ENCODE measurements around the gene CHMP1A.
A peak's percentile ranks its signal among the peaks of the same experiment; 100 is the strongest.
"Not testable (repeated sequence)": the region's sequence is repeated elsewhere in the genome, so short reads cannot be mapped to it uniquely, and the experiment has no call there.

Gene CHMP1A

DNA sequence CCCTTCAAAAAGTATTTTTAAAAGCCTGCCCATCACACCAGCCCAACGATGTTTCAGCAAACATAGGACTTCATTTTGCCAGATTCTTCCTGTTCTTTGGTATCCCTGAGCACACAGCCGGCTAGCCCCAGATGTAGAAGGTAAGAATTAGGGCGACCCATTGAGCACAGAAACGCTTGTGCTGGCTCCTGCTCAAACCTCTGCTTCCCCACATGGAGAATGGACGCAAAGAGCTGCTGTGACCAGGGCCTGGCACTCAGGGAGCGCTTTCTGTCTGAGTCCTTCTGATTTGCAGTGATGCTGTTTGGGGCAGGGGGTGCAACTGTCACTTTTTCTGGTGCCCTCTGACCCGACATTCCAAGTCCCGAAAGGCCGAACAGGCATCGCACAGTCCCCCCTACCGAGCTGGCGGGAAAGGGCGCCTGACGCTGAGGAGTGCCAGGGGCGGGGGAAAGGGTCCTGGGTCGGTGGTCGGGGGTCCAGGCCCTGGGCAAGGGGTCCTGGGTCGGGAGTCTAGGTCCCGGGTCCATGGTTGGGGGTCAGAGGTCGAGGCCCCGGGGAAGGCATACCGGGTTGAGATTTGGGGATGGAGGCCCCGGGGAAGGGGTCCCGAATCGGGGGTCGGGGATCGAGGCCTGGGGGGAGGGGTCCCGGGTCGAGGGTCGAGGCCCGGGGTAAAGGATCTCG lies 930 bp downstream of the CHMP1A start:
- TF ChIP-seq GATA1 (IDR thresholded peaks at IDR 0.05; ENCODE audit: low read depth, low read length) (no peak), POLR2A (IDR thresholded peaks at IDR 0.05; ENCODE audit: low read length) (no peak)
- DNase-seq, result no peak

DNA sequence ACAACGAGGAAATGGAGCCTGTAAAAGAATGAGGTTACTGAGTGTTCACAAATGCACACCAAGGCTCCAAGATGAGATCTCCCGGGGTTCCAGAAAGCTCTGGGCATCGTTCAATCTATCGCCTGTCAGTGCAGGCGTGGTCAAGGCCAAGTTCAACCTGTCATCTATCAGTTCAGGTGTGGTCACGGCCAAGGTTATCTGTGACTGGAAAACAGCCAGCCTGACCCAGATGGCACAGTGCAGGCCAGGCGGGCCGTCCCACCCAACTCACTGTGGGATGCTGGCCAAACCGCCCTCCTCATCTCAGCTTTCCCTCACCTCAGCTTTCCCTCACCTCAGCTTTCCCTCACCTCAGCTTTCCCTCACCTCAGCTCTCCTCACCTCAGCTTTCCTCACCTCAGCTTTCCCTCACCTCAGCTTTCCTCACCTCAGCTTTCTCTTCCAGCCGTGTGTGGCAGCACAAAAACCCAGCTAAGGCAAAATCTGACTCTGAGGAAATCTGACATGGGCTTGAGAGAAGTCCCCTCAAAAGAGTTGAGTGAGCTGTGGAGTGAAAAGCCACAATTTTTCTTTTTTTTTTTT lies 2.4 kb downstream of the CHMP1A start:
- no peak for DNase-seq
- TF ChIP-seq GATA1 (IDR thresholded peaks at IDR 0.05; ENCODE audit: low read depth, low read length), result no peak
- no peak for TF ChIP-seq POLR2A (IDR thresholded peaks at IDR 0.05; ENCODE audit: low read length)

DNA sequence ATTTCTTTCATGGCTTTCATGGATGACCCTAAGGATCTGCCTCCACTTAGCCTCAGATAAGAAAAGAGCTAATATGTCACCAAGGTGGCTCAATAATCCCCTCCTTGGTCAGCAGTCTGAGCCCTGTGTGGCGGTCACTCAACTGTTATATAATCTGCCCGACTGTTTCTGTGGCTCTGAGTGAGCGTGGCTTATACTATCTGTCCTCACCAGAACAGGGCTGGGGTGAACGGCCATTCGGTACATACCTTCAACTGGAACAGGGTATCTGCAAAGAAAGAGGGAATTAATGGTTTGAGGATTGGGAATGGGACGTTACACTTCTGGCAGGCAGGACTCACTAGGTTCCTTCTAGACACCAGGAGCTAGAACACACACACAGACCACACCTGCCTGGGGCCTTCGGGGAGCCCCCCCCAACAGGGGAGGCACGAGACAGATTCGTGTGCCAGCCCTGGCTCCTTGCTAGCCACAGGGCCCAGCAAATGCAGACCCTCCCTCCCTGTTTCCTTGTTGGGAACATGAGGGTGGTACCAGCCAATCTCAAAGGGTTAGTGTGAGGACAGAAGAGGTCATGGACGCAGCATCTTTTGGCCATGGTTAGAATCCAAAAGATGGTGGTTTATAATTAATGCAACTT lies 3.7 kb downstream of the CHMP1A start:
- DNase-seq, result no peak
- TF ChIP-seq GATA1 (IDR thresholded peaks at IDR 0.05; ENCODE audit: low read depth, low read length) (no peak), POLR2A (IDR thresholded peaks at IDR 0.05; ENCODE audit: low read length) (no peak)

DNA sequence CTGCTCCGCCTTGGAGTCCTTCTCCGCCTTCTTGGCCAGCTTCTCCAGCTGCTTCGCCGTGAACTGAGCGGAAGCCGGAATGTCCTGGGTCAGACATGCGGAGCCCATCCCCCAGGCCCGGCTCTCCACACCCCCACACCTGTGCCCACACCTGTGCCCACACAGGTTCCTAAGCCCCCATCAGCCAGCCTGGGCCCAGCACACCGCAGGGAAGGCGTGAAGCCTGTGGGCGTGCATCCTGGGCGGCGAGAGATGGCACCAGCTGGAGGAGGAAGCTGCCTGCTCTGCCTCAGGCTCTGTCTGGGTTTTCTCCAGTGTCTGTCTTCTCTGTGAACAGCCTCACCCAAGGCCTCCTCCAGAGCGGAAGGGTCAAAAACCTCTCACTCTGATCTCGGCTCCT lies 5.9 kb downstream of the CHMP1A start:
- TF ChIP-seq POLR2A (IDR thresholded peaks at IDR 0.05; ENCODE audit: low read length) (no peak), GATA1 (IDR thresholded peaks at IDR 0.05; ENCODE audit: low read depth, low read length) (no peak)
- no peak for DNase-seq

DNA sequence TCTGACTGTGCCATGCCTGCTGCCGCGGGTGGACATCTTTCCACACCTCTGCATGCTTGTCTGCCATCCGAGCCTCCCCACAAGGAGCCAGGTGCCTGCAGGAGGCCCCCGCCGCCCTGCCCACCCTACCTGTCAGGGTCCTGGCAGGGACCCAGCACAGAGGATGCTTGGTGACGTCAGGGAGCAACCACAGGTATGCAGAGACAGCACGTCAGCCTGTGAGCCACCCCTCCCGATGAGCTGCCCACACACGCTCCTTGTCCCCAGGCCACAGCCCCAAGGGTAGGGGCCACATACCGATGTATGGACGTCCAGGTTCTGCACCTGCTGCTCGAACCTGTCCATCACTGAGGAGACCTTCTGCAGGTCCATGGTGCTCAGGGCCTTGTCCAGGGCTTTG lies 10.6 kb downstream of the CHMP1A start:
- TF ChIP-seq POLR2A (IDR thresholded peaks at IDR 0.05; ENCODE audit: low read length) (no peak), GATA1 (IDR thresholded peaks at IDR 0.05; ENCODE audit: low read depth, low read length) (no peak)
- no peak for DNase-seq

DNA sequence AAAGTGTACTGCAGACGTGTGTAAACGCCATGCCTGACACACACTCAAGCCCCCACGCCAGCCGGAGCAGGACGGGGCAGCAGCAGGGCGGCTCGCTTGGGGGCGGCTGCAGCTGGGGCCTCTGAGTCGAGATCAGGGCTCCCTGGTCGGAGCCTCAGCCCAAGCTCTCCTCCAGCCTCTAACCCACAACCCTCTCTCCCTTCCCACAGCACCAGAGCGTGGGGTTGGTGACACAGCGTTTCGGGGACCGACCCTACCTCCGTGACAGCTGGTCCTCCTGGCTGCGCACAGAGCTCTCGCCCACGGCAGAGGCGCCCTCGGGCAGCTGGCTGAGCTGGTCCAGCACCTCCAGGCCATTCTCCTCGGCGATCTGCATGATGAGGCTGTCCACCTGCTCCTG lies 11.2 kb downstream of the CHMP1A start:
- no peak for DNase-seq

DNA sequence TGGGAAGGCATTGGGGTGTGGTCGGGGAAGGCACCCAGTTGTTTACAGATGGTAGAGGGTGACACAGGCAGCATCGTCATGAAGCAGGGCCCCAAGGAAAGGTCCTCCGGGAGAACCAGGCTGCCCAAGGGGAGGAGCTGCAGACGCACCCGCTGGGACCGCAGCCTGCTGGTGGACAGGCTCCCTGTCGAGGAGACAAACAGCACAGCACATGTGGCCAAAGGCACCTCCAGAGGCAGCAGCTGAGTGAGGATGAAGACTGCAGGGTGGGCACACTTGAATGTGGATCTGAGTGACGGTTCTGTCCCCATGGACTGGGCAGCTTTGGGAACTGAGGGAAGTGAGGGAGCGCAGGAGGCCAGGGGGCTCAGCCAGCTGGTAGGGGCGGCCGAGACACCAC lies 12.4 kb downstream of the CHMP1A start:
- no peak for TF ChIP-seq POLR2A (IDR thresholded peaks at IDR 0.05; ENCODE audit: low read length)
- TF ChIP-seq GATA1 (IDR thresholded peaks at IDR 0.05; ENCODE audit: low read depth, low read length), result no peak
- DNase-seq, result no peak

More for the DNA sequence above, 11.2 kb downstream of the CHMP1A start:
- TF ChIP-seq POLR2A (IDR thresholded peaks at IDR 0.05; ENCODE audit: low read length) (no peak), GATA1 (IDR thresholded peaks at IDR 0.05; ENCODE audit: low read depth, low read length) (no peak)

DNA sequence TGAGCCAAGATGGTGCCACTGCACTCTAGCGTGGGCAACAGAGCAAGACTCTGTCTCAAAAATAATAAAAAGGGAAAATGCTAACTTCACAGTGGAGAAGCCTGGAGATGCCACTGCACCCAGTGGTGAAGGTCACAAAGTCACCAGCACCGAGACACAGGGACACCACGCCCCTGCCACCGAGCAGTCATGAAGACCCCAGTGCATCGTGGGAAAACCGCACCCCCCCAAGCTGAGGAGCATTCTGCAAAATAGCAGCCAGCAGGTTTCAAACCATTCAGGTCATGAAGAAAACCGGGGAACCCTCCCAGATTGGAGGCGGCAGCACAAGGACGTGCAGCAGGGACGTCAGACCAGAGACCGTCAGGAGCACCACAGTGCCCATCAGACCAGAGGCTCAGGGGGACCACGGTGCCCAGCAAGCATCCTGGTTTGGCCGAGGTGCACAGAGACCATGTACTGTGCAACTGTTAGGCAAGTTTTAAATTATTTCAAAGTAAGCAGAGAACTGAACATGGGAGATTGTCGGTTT lies 13.7 kb downstream of the CHMP1A start:
- peak in 1 of 2 experiments; percentile 15 for DNase-seq

DNA sequence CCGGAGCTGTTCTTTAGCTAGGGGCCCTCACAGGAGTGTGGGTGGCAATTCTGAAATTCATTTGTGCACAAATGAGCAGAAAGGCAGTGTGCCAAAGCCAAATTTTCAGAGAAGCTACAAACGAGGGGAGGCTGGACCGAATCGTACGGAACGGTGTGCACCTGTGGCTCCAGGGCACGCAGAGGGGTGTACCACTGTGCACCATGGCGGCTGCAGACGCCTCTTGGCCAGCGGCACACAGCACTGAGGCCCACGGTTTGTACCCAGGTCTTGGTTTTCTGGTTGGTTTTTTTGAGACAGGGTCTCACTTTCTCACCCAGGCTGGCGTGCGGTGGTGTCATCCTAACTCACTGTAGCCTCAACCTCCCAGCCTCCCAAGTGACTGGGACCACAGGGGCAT lies 14.9 kb downstream of the CHMP1A start:
- TF ChIP-seq POLR2A (IDR thresholded peaks at IDR 0.05; ENCODE audit: low read length), result no peak
- TF ChIP-seq GATA1 (IDR thresholded peaks at IDR 0.05; ENCODE audit: low read depth, low read length), result no peak
- no peak for DNase-seq

More for the DNA sequence above, 13.7 kb downstream of the CHMP1A start:
- no peak for TF ChIP-seq GATA1 (IDR thresholded peaks at IDR 0.05; ENCODE audit: low read depth, low read length)
- no peak for TF ChIP-seq POLR2A (IDR thresholded peaks at IDR 0.05; ENCODE audit: low read length)

DNA sequence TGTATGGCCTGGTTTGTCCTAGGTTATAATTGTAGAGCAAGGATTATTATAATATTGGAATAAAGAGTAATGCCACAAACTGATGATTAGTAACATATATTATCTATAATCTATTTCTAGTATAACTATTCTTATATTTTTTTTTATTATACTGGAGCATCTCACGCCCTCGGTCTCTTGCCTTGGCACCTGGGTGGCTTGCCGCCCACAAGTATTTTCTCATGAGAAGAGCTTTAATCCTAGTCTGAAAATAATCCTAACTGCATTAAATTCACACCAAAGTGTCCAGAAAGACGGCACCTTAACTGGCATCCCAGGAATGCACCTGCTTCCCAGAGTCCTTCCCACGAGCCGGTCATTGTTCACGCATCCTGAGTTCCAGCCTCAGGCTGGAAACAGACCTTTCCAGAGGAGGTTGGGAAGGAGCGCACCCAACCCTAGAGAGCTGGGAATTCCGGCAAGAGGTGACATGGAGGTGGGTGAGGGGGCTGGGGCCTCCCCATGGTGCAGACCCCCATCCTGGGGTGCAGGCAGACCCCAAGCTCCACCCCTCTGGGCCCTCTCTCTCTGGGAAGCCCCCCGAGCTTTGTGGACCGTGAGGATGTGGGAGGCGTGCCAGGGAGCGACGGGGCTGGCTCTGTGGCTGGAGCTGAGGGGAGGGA lies 15.9 kb downstream of the CHMP1A start:
- TF ChIP-seq POLR2A (IDR thresholded peaks at IDR 0.05; ENCODE audit: low read length) (no peak), GATA1 (IDR thresholded peaks at IDR 0.05; ENCODE audit: low read depth, low read length) (no peak)
- DNase-seq, result no peak

DNA sequence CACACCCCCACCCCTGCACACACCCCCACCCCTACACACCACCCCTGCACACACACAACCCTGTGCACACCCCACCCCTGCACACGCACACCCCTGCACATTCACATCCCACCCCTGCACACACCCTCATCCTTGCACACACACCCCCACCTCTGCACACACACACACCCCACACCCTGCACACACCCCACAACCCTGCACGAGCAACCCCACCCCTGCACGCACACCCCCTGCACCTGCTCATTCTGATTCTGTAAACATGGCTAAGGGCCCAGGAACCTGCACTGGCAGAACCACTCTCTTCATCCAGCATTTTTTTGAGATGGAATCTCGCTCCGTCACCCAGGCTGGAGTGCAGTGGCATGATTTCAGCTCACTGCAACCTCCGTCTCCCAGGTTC lies 18.1 kb downstream of the CHMP1A start:
- TF ChIP-seq GATA1 (IDR thresholded peaks at IDR 0.05; ENCODE audit: low read depth, low read length), result no peak
- no peak for TF ChIP-seq POLR2A (IDR thresholded peaks at IDR 0.05; ENCODE audit: low read length)
- DNase-seq, result no peak

DNA sequence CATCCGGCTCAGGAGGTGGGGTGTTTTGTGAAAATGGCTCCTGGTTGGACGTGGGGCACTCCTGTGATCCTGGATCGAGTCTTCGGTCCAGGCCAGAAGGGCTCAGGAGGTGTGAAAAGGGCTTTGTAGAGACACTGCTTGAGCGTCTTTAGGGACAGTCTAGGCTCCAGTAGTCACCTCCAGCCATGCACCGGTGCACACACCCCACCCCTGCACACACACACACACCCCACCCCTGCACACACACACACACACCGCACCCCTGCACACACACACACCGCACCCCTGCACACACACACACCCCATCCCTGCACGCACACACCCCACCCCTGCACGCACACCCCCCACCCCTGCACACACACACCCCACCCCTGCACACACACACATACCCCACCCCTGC lies 19.1 kb downstream of the CHMP1A start:
- TF ChIP-seq POLR2A (IDR thresholded peaks at IDR 0.05; ENCODE audit: low read length), result no peak
- DNase-seq, result no peak

DNA sequence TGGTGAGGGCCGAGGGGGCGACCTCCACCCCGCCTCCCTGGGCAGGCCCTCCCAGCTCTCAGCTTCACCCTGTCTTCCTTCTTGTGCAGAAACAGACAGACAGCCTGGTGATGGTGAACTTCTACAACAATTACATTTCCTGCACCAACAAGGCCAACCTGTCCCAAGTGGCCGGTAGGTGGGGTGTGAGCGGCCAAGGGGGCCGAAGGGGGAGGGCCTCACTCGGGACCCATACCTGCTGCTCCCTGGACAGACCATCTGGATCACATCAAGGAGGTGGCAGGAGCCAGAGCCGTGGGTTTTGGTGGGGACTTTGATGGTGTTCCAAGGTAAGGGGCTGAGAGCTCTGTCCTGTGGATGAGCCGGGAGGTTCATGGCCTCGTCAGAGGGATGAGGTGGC lies 20.1 kb downstream of the CHMP1A start:
- DNase-seq, result no peak
- no peak for TF ChIP-seq GATA1 (IDR thresholded peaks at IDR 0.05; ENCODE audit: low read depth, low read length)
- no peak for TF ChIP-seq POLR2A (IDR thresholded peaks at IDR 0.05; ENCODE audit: low read length)

DNA sequence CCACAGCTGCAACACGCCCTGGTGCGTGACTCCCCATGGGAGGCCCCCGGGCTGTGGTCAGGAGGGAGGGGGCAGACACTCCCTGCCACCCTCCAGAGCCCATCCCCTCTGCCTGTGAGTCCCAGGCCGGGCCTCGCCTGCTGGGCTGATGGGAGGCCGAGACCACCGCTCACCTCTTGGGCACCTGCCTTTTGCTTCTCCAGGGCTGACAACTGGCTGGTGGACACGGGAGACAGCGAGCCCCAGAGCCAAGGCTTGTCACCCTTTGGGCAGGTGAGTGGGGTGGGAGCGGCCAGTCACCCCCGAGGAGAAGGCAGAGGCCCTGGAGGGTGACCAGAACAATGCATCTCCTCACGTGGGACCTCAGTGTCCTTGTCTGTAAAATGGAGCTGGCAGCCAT lies 20.8 kb downstream of the CHMP1A start:
- no peak for DNase-seq
- no peak for TF ChIP-seq GATA1 (IDR thresholded peaks at IDR 0.05; ENCODE audit: low read depth, low read length)
- no peak for TF ChIP-seq POLR2A (IDR thresholded peaks at IDR 0.05; ENCODE audit: low read length)

DNA sequence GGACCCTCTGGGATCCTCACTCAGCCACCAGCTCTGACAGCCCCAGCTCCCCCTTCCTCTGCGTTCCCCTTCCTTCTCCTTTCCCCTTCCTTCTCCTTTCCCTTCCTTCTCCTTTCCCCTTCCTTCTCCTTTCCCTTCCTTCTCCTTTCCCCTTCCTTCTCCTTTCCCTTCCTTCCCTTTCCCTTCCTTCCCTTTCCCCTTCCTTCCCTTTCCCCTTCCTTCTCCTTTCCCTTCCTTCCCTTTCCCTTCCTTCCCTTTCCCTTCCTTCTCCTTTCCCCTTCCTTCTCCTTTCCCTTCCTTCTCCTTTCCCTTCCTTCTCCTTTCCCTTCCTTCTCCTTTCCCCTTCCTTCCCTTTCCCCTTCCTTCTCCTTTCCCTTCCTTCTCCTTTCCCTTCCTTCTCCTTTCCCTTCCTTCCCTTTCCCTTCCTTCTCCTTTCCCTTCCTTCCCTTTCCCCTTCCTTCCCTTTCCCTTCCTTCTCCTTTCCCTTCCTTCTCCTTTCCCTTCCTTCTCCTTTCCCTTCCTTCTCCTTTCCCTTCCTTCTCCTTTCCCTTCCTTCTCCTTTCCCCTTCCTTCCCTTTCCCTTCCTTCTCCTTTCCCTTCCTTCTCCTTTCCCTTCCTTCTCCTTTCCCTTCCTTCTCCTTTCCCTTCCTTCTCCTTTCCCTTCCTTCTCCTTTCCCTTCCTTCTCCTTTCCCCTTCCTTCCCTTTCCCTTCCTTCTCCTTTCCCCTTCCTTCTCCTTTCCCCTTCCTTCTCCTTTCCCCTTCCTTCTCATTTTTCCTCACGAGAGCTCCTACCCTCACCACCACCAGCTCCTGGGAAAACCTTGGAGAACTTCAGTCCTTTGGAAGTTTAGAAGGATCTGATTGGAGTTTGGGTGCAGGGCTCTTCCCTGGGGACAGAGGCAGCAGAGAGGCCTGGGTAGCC lies 22.8 kb downstream of the CHMP1A start:
- DNase-seq, result not testable (repeated sequence)
